PC-3 (cell line): Measurements from ENCODE around the gene CARD11. TPM values are rescaled to one million over a fixed set of nuclear protein-coding genes. Genes with fewer than 3 reads are reported as not detected.

Experiments used
- ATAC-seq: fragments of 200-7000 bp; cut with Tn5 transposase; 2 replicates; pipeline ENCODE4 v1.9.1; 2020; ENCODE audit warnings: mild to moderate bottlenecking, moderate library complexity
- BruUV-seq: library from RNA; stranded (reverse); fragments of 400-500 nt; replicated peaks from 2 replicates; lab custom pipeline; 2021; lab: Mats Ljungman, UMichigan
- CTCF ChIA-PET: fragments of 300-600 bp; sonication (Branson Sonifier 250); formaldehyde crosslinking; loops from one replicate; lab custom pipeline; 2022; ENCODE audit warnings: antibody characterized with exemption; lab: Charles Lee
- POLR2A ChIA-PET: fragments of 300-600 bp; sonication (Branson Sonifier 250); formaldehyde crosslinking; loops from one replicate; lab custom pipeline; 2022; ENCODE audit warnings: antibody characterized with exemption; ENCODE audit not compliant: unreplicated experiment; lab: Charles Lee
- DNase-seq: peaks from one replicate; pipeline ENCODE4 v3.0.0-alpha.2; 2015
- H2AFZ ChIP-seq: fragments of 300-600 bp; sonication (generic); 2 replicates; pipeline ENCODE4 v1.6.0; 2016; ENCODE audit warnings: antibody characterized with exemption, low read length
- H3F3A ChIP-seq: fragments of 300-600 bp; sonication (generic); one replicate; pipeline ENCODE4 v1.6.0; 2017; ENCODE audit warnings: antibody characterized with exemption, low read length, control low read depth, mild to moderate bottlenecking; ENCODE audit not compliant: unreplicated experiment
- H3K27ac ChIP-seq: fragments of 300-600 bp; sonication (generic); 2 replicates; pipeline ENCODE4 v1.5.1; 2016; ENCODE audit warnings: mild to moderate bottlenecking, low read length
- H3K27me3 ChIP-seq: fragments of 300-600 bp; sonication (generic); 2 replicates; pipeline ENCODE4 v1.6.1; 2016; ENCODE audit warnings: low read length, mixed read lengths
- H3K36me3 ChIP-seq: fragments of 300-600 bp; sonication (generic); 2 replicates; pipeline ENCODE4 v1.6.1; 2016; ENCODE audit warnings: low read depth, mixed run types, low read length, mixed read lengths
- H3K4me1 ChIP-seq: fragments of 300-600 bp; sonication (generic); 2 replicates; pipeline ENCODE4 v1.5.1; 2016; ENCODE audit warnings: low read length; ENCODE audit not compliant: insufficient read depth
- H3K4me2 ChIP-seq: fragments of 300-600 bp; sonication (generic); 2 replicates; pipeline ENCODE4 v1.6.0; 2016; ENCODE audit warnings: low read length
- H3K4me3 ChIP-seq: fragments of 300-600 bp; sonication (generic); 2 replicates; pipeline ENCODE4 v1.5.1; 2016; ENCODE audit warnings: mild to moderate bottlenecking, low read length, mixed read lengths
- H3K79me2 ChIP-seq: fragments of 300-600 bp; sonication (generic); 2 replicates; pipeline ENCODE4 v1.6.1; 2017; ENCODE audit warnings: low read length, mixed read lengths
- H3K9ac ChIP-seq: fragments of 300-600 bp; sonication (generic); 2 replicates; pipeline ENCODE4 v1.6.0; 2016; ENCODE audit warnings: mild to moderate bottlenecking, low read length
- H3K9me2 ChIP-seq: fragments of 300-600 bp; sonication (generic); replicated peaks from 2 replicates; pipeline ENCODE4 v1.6.1; 2016; ENCODE audit warnings: mixed run types, low read length, mixed read lengths
- H3K9me3 ChIP-seq: fragments of 300-600 bp; sonication (generic); 2 replicates; pipeline ENCODE4 v1.6.1; 2016; ENCODE audit warnings: low read length, mixed read lengths
- H4K20me1 ChIP-seq: fragments of 300-600 bp; sonication (generic); 2 replicates; pipeline ENCODE4 v1.6.1; 2016; ENCODE audit warnings: low read length, mixed read lengths
- CTCF ChIP-seq: fragments of 300-600 bp; sonication (generic); conservative IDR thresholded peaks from 2 replicates; pipeline ENCODE4 v1.5.1; 2017; ENCODE audit warnings: antibody characterized with exemption, low read depth, mild to moderate bottlenecking, low read length
- EZH2 ChIP-seq: fragments of 300-600 bp; sonication (generic); IDR thresholded peaks from one replicate; pipeline ENCODE4 v1.6.1; 2017; ENCODE audit warnings: antibody characterized with exemption, mild to moderate bottlenecking, low read length; ENCODE audit not compliant: unreplicated experiment
- EZH2phosphoT487 ChIP-seq: fragments of 300-600 bp; sonication (generic); IDR thresholded peaks from 2 replicates; pipeline ENCODE4 v1.6.1; 2018; ENCODE audit warnings: mild to moderate bottlenecking, antibody characterized with exemption, low read length, borderline replicate concordance
- intact Hi-C: fragments of 100-400 bp; cut with micrococcal nuclease; formaldehyde crosslinking; loops from 2 replicates; pipeline ENCODE4 v1.9.0; 2023
- total RNA-seq: library from RNA; depleted of rRNA; stranded (reverse); fragments of >200 nt; gene quantifications from 2 replicates; pipeline ENCODE4 v1.2.3, GENCODE V29; 2014

The CARD11 gene
- total RNA-seq, 1 experiment from 2014 or later: not detected

GRCh38 chr7:2873146-2873545 lies 170.5 kb downstream of the CARD11 start:
- ChIA-PET CTCF (no interaction called here), POLR2A (interaction anchor here (0.5 to 0.7 kb wide), 2 partner anchors 68 to 1800 kb away, joined by 3 to 7 read pairs; no protein-coding TSS in a partner anchor)

GRCh38 chr7:2872296-2872874 lies 171.3 kb downstream of the CARD11 start:
- H3K27ac ChIP-seq: peak overlapping the region; percentile 99
- no peaks in the 10 kb centered on the region for H3K27me3 ChIP-seq
- H3K36me3 ChIP-seq: no peaks in the 10 kb centered on the region
- no peaks in the 10 kb centered on the region for H3K9me2 ChIP-seq
- DNase-seq (no peak), ATAC-seq (no peak)
- POLR2A ChIA-PET: no interaction called here
- no peak for TF ChIP-seq EZH2
- no peak for TF ChIP-seq CTCF
- no peak for TF ChIP-seq EZH2phosphoT487
- H4K20me1 ChIP-seq: no peaks in the 10 kb centered on the region
- H3K4me1 ChIP-seq: peaks cover 47% of the 10 kb centered on the region
- CTCF ChIA-PET: no interaction called here
- H2AFZ ChIP-seq: no peak overlapping the region
- H3K79me2 ChIP-seq: no peaks in the 10 kb centered on the region
- no peak overlapping the region for H3K9ac ChIP-seq
- no peaks in the 10 kb centered on the region for H3F3A ChIP-seq
- intact Hi-C loops: no loop called here
- peak overlapping the region; percentile 75 for H3K4me2 ChIP-seq
- no TSS peak for BruUV-seq
- H3K4me3 ChIP-seq: no peak overlapping the region; the same call in 1 of the 2 replicates
- H3K9me3 ChIP-seq: no peaks in the 10 kb centered on the region

More at GRCh38 chr7:2873146-2873545, 170.5 kb downstream of the CARD11 start:
- H3K9me3 ChIP-seq: no peaks in the 10 kb centered on the region
- peak overlapping the region; percentile 40 for H2AFZ ChIP-seq
- peak overlapping the region; percentile 50 for H3K4me3 ChIP-seq
- H3K4me1 ChIP-seq: peaks cover 47% of the 10 kb centered on the region
- H3K4me2 ChIP-seq: peak overlapping the region; percentile 75
- peak overlapping the region; percentile 81 for H3K9ac ChIP-seq
- H3K79me2 ChIP-seq: no peaks in the 10 kb centered on the region
- H3K9me2 ChIP-seq: no peaks in the 10 kb centered on the region
- peak; percentile 6 for ATAC-seq
- no TSS peak for BruUV-seq
- peak; percentile 60 for DNase-seq
- peak overlapping the region; percentile 99 for H3K27ac ChIP-seq
- H3F3A ChIP-seq: no peaks in the 10 kb centered on the region
- H3K27me3 ChIP-seq: no peaks in the 10 kb centered on the region
- intact Hi-C loops: no loop called here
- H4K20me1 ChIP-seq: no peaks in the 10 kb centered on the region
- no peaks in the 10 kb centered on the region for H3K36me3 ChIP-seq
- TF ChIP-seq CTCF (no peak), EZH2 (no peak), EZH2phosphoT487 (no peak)

GRCh38 chr7:2870471-2870931 lies 173.2 kb downstream of the CARD11 start:
- peak; percentile 61 for ATAC-seq
- intact Hi-C loops: no loop called here
- H3K9ac ChIP-seq: peak overlapping the region; percentile 29; the same call in 1 of the 2 replicates
- peak overlapping the region; percentile 10; the same call in 1 of the 2 replicates for H3K4me3 ChIP-seq
- H3K27ac ChIP-seq: peak overlapping the region; percentile 53
- BruUV-seq: no TSS peak
- ChIA-PET POLR2A (no interaction called here), CTCF (interaction anchor here (1.0 kb wide), 1 partner anchor 431 kb away, joined by 4 read pairs; no protein-coding TSS in a partner anchor)
- H3K4me1 ChIP-seq: peaks cover 35% of the 10 kb centered on the region
- peak; percentile 68 for DNase-seq
- H3K4me2 ChIP-seq: peak overlapping the region; percentile 49
- H3F3A ChIP-seq: no peaks in the 10 kb centered on the region
- no peaks in the 10 kb centered on the region for H3K36me3 ChIP-seq
- H4K20me1 ChIP-seq: no peaks in the 10 kb centered on the region
- H3K9me3 ChIP-seq: no peaks in the 10 kb centered on the region
- no peaks in the 10 kb centered on the region for H3K79me2 ChIP-seq
- H3K9me2 ChIP-seq: no peaks in the 10 kb centered on the region
- peak overlapping the region; percentile 62 for H2AFZ ChIP-seq
- H3K27me3 ChIP-seq: no peaks in the 10 kb centered on the region
- TF ChIP-seq CTCF (no peak), EZH2phosphoT487 (no peak), EZH2 (no peak)
